ENCODE data around the gene SUN1. TPM values are rescaled to one million over a fixed set of nuclear protein-coding genes. Genes with fewer than 3 reads are reported as not detected.

The SUN1 gene
- total and polyA plus RNA-seq, 2 donors (not counting 1 experiment from before 2014, with no cell fraction given): 185 to 220 TPM

DNA sequence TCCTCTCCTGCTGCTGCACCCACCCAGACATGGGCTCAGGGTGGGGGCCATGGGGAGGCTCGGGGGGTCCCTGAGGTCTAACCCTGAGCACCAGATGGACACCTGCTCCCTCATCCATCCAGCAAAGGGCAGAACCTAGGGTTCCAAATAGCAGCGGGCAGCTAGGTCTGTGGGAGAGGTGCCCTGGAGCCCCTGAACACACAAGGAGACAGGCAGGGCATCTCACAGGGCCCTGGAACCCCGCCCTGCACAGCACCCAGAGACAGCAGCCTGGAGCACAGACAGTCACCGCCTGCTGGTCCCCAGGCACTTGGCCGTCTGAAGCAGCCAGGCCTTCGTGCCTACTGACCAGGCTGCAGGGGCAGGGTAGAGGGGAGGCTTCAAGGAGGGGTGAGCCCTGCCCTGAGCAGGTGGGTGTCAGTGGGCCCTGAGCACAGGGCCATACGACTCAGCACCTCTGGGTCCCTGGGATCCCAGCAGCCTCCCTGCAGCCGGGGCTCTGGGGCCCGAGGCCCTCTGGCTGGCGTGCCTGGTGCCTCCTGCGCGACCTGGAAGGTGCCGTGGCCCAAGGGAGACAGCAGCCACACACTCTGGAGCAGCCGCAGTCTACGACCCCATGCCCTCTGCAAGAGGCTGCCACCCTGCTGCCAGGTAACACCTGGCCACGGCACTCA is 82.4 kb downstream of the SUN1 start:
- H3K4me1 ChIP-seq (ENCODE audit: control insufficient read depth, extremely low read depth, insufficient read depth, low read length): no peaks in the 10 kb centered on the region
- no peaks in the 10 kb centered on the region for H3K27me3 ChIP-seq (ENCODE audit: control insufficient read depth, insufficient read depth, low read length)
- H3K36me3 ChIP-seq (ENCODE audit: control insufficient read depth, insufficient read depth, low read length): no peaks in the 10 kb centered on the region
- H3K27ac ChIP-seq (ENCODE audit: insufficient read depth, low read length): no peak overlapping the region
- DNase-seq (ENCODE audit: low read depth in 2 of 2): no peak
- H2AFZ ChIP-seq (ENCODE audit: low read length): no peak overlapping the region
- no peaks in the 10 kb centered on the region for H3K79me2 ChIP-seq (ENCODE audit: control insufficient read depth, insufficient read depth, low read length)
- no peak overlapping the region for H3K4me2 ChIP-seq (ENCODE audit: extremely low read depth, insufficient read depth, low read length)
- H3K4me3 ChIP-seq (replicated peaks in 1 of 4; ENCODE audit: control extremely low read depth in 1 of 4, insufficient read depth in 1 of 4, low read depth in 3 of 4, low read length in 4 of 4): no peak overlapping the region
- no peaks in the 10 kb centered on the region for H3K9me3 ChIP-seq (ENCODE audit: control insufficient read depth, insufficient read depth, low read depth, low read length)
- no peak for TF ChIP-seq CTCF (conservative IDR thresholded peaks at IDR 0.05 in 1 of 2, IDR thresholded peaks at IDR 0.05 in 1 of 2; ENCODE audit: low read depth in 1 of 2, low read length in 2 of 2)
- TF ChIP-seq EZH2 (IDR thresholded peaks at IDR 0.05; ENCODE audit: low read length, missing control alignments): no peak
- H4K20me1 ChIP-seq (ENCODE audit: control insufficient read depth, extremely low read depth, insufficient read depth, low read length): no peaks in the 10 kb centered on the region
- H3K9ac ChIP-seq (ENCODE audit: insufficient read depth, low read length): no peak overlapping the region

DNA sequence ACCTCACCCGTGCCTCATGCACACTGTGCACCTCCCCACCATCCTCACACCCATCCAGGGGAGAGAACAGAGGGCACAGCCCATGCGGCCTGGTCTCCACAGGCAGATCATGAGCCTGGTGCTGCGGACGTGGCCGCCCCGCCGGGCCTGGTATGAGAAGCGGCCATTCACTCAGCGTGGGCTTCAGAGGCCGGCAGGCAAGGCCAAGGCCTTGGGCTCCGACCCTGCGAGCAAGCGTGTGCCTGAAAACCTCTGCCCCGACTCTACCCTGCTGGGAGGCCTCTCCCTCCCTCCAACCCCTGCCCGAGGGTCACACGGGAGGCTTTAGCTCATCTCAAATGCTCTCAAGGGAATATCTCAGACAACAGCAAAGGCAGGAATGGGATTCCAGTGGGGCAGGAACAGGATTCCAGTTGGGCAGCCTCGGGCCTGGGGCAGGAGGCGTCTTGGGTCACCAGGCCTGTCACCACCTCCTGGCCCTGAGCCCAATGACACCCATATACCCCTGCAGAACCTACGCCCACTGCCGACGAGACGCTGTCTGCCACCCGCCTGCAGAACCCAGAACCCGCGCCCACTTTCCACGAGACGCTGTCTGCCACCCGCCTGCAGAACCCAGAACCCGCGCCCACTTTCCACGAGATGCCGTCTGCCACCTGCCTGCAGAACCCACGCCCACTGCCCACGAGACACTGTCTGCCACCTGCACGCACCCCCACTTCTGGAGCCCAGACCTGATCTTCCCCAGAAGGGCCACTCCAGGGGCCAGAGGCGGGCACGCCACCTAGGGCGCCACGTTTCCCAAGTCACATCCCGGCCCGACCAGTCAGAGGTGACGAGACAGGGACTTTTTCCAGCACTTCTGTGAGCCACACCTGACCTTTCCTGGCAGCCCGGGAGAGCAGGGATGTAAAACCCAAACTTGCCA is 83.3 kb downstream of the SUN1 start:
- DNase-seq (ENCODE audit: low read depth in 2 of 2): no peak
- H3K4me3 ChIP-seq (replicated peaks in 1 of 4; ENCODE audit: control extremely low read depth in 1 of 4, insufficient read depth in 1 of 4, low read depth in 3 of 4, low read length in 4 of 4): no peak overlapping the region
- H2AFZ ChIP-seq (ENCODE audit: low read length): no peak overlapping the region
- no peaks in the 10 kb centered on the region for H3K4me1 ChIP-seq (ENCODE audit: control insufficient read depth, extremely low read depth, insufficient read depth, low read length)
- TF ChIP-seq EZH2 (IDR thresholded peaks at IDR 0.05; ENCODE audit: low read length, missing control alignments): no peak
- no peaks in the 10 kb centered on the region for H4K20me1 ChIP-seq (ENCODE audit: control insufficient read depth, extremely low read depth, insufficient read depth, low read length)
- no peak overlapping the region for H3K27ac ChIP-seq (ENCODE audit: insufficient read depth, low read length)
- no peak overlapping the region for H3K9ac ChIP-seq (ENCODE audit: insufficient read depth, low read length)
- H3K27me3 ChIP-seq (ENCODE audit: control insufficient read depth, insufficient read depth, low read length): no peaks in the 10 kb centered on the region
- H3K36me3 ChIP-seq (ENCODE audit: control insufficient read depth, insufficient read depth, low read length): no peaks in the 10 kb centered on the region
- H3K9me3 ChIP-seq (ENCODE audit: control insufficient read depth, insufficient read depth, low read depth, low read length): no peaks in the 10 kb centered on the region
- no peak overlapping the region for H3K4me2 ChIP-seq (ENCODE audit: extremely low read depth, insufficient read depth, low read length)
- H3K79me2 ChIP-seq (ENCODE audit: control insufficient read depth, insufficient read depth, low read length): no peaks in the 10 kb centered on the region

GRCh38 chr7:916291-916941 is 84.1 kb downstream of the SUN1 start:
- Histone ChIP-seq H3K4me1 (ENCODE audit: control insufficient read depth, extremely low read depth, insufficient read depth, low read length) (no peaks in the 10 kb centered on the region), H3K36me3 (ENCODE audit: control insufficient read depth, insufficient read depth, low read length) (no peaks in the 10 kb centered on the region), H3K27me3 (ENCODE audit: control insufficient read depth, insufficient read depth, low read length) (no peaks in the 10 kb centered on the region), H3K79me2 (ENCODE audit: control insufficient read depth, insufficient read depth, low read length) (no peaks in the 10 kb centered on the region), H4K20me1 (ENCODE audit: control insufficient read depth, extremely low read depth, insufficient read depth, low read length) (no peaks in the 10 kb centered on the region), H3K4me2 (ENCODE audit: extremely low read depth, insufficient read depth, low read length) (no peak overlapping the region), H3K9ac (ENCODE audit: insufficient read depth, low read length) (no peak overlapping the region), H3K27ac (ENCODE audit: insufficient read depth, low read length) (no peak overlapping the region), H3K9me3 (ENCODE audit: control insufficient read depth, insufficient read depth, low read depth, low read length) (no peaks in the 10 kb centered on the region), H2AFZ (ENCODE audit: low read length) (no peak overlapping the region), H3K4me3 (replicated peaks in 1 of 4; ENCODE audit: control extremely low read depth in 1 of 4, insufficient read depth in 1 of 4, low read depth in 3 of 4, low read length in 4 of 4) (no peak overlapping the region)
- peak in 1 of 2 donors; percentile 9 for DNase-seq (ENCODE audit: low read depth in 2 of 2)
- TF ChIP-seq CTCF (conservative IDR thresholded peaks at IDR 0.05 in 1 of 2, IDR thresholded peaks at IDR 0.05 in 1 of 2; ENCODE audit: low read depth in 1 of 2, low read length in 2 of 2): no peak
- TF ChIP-seq EZH2 (IDR thresholded peaks at IDR 0.05; ENCODE audit: low read length, missing control alignments): no peak

Measured in fibroblast of lung (primary cell).